LNCaP clone FGC (cell line): ENCODE measurements around the gene ZNF101.
"Not testable (repeated sequence)": the region's sequence is repeated elsewhere in the genome, so short reads cannot be mapped to it uniquely, and the experiment has no call there.

Experiments
- DNase-seq: peaks from one replicate; pipeline ENCODE4 v3.0.0-alpha.2; 2011; ENCODE audit warnings: low read depth
- H3K4me3 ChIP-seq: 2 replicates; pipeline ENCODE4 v1.5.1; 2011; ENCODE audit warnings: mild to moderate bottlenecking, low read depth, low read length, control low read depth
- TF ChIP-seq, protein P1 (sequence below): IDR thresholded peaks from 2 replicates; pipeline ENCODE4 v1.5.1; 2012; ENCODE audit warnings: mild to moderate bottlenecking; ENCODE audit not compliant: control insufficient read depth, insufficient read depth; ENCODE audit errors: extremely low read depth

ZNF101 gene

DNA sequence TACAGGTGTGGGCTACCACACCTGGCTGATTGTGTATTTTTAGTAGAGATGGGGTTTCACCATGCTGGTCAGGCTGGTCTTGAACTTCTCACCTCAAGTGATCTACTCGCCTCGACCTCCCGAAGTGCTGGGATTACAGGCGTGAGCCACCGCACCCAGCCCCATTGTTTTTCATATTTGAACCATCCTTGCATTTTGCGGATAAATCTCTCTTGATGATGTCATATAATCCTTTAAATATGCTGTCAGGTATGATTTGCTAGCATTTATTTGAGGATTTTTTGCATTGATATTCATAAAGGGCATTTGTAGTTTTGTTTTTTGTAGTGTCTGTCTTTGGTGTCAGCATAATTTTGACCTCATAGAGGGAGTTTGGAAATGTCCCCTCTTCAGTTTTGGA lies 5.7 kb downstream of the ZNF101 start:
- TF ChIP-seq, protein P1, sequence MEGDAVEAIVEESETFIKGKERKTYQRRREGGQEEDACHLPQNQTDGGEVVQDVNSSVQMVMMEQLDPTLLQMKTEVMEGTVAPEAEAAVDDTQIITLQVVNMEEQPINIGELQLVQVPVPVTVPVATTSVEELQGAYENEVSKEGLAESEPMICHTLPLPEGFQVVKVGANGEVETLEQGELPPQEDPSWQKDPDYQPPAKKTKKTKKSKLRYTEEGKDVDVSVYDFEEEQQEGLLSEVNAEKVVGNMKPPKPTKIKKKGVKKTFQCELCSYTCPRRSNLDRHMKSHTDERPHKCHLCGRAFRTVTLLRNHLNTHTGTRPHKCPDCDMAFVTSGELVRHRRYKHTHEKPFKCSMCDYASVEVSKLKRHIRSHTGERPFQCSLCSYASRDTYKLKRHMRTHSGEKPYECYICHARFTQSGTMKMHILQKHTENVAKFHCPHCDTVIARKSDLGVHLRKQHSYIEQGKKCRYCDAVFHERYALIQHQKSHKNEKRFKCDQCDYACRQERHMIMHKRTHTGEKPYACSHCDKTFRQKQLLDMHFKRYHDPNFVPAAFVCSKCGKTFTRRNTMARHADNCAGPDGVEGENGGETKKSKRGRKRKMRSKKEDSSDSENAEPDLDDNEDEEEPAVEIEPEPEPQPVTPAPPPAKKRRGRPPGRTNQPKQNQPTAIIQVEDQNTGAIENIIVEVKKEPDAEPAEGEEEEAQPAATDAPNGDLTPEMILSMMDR = no peak
- DNase-seq = no peak
- no peak overlapping the region for H3K4me3 ChIP-seq

DNA sequence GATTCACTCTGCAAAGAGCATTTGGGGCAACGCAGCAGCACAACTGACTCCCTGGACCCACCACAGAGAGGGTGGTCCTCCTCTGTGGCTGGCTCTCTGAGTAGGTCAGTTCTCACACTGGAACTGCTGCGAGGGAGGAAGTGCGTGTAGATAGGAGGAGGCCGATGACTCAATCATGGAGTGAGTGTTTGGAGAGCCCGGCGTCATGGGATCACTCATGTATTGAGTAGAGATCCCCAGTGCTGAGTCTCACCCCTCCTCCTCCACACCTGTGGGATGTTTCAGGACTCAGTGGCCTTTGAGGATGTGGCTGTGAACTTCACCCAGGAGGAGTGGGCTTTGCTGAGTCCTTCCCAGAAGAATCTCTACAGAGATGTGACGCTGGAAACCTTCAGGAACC lies 8.9 kb downstream of the ZNF101 start:
- TF ChIP-seq, protein P1 = no peak
- no peak overlapping the region for H3K4me3 ChIP-seq
- DNase-seq = no peak

DNA sequence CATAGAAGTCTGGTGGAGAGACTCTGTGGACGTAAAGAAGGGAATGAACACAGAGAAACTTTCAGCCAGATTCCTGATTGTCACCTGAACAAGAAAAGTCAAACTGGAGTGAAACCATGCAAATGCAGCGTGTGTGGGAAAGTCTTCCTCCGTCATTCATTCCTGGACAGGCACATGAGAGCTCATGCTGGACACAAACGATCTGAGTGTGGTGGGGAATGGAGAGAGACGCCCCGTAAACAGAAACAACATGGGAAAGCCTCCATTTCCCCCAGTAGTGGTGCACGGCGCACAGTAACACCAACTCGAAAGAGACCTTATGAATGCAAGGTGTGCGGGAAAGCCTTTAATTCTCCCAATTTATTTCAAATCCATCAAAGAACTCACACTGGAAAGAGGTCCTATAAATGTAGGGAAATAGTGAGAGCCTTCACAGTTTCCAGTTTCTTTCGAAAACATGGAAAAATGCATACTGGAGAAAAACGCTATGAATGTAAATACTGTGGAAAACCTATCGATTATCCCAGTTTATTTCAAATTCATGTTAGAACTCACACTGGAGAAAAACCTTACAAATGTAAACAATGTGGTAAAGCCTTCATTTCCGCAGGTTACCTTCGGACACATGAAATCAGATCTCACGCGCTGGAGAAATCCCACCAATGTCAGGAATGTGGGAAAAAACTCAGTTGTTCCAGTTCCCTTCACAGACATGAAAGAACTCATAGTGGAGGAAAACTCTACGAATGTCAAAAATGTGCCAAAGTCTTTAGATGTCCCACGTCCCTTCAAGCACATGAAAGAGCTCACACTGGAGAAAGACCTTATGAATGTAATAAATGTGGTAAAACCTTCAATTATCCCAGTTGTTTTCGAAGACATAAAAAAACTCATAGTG lies 10.8 kb downstream of the ZNF101 start:
- no peak for DNase-seq
- TF ChIP-seq, protein P1 = no peak
- H3K4me3 ChIP-seq = no peak overlapping the region

DNA sequence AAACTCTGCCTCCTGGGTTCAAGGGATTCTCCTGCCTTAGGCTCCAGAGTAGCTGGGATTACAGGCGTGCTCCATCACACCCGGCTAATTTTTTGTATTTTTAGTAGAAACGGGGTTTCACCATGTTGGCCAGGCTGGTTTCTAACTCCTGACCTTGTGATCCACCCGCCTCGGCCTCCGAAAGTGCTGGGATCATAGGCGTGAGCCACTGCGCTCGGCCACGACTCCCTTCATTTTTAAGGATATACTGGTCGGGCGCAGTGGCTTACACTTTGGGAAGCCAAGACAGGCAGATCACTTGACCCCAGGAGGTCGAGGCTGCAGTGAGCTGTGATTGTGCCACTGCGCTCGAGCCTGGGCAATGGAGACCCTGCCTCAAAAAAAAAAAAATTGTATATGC lies 17.5 kb downstream of the ZNF101 start:
- not testable (repeated sequence) for DNase-seq, H3K4me3 ChIP-seq

DNA sequence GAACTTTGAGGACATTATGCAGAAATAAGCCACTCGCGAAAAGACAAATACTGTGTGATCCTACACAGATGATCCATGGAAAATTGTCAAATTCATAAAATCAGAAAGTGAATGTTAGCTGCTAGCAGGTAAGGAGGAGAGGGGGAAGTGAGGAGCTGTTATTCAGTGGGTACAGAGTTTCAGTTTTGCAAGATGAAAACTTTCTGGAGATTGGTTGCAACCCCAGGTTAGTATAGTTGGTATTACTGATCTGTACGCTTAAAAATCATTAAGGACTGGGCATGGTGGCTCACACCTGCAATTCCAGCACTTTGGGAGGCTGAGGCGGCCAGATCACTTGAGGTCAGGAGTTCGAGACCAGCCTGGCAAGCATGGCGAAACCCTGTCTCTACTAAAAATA lies 17.9 kb downstream of the ZNF101 start:
- DNase-seq = no peak

DNA sequence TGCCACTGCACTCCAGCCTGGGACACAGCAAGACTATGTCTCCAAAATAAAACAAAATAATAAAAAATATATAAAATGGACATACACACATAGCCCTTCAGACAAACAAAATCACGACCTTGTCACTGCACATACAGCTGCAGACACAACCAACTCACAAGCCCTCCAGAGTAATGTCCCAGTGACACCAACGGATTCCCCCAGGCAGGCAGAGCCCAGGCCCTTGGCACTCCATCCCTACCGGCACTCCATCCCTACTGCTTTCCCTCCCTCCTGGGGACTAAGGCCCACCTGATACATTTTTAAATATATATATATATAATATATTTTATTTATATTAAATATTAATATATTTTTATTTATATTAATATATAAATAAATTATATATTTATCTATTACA lies 18.5 kb downstream of the ZNF101 start:
- no peak for DNase-seq

More for the DNA sequence above, 17.9 kb downstream of the ZNF101 start:
- H3K4me3 ChIP-seq = no peak overlapping the region
- TF ChIP-seq, protein P1 = no peak

DNA sequence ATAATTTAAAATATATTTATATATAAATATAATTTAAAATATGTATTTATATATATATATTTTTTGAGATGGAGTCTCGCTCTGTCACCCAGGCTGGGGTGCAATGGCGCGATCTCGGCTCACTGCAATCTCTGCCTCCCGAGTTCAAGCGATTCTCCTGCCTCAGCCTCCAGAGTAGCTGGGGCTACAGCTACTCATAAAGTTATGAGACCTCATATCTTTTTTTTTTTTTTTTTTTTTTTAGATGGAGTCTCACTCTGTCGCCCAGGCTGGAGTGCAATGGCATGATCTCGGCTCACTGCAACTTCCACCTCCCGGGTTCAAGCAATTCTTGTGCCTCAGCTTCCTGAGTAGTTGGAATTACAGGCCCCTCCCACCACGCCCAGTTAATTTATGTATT lies 20.4 kb downstream of the ZNF101 start:
- H3K4me3 ChIP-seq, DNase-seq: not testable (repeated sequence)

More for the DNA sequence above, 18.5 kb downstream of the ZNF101 start:
- TF ChIP-seq, protein P1 = no peak
- no peak overlapping the region for H3K4me3 ChIP-seq

DNA sequence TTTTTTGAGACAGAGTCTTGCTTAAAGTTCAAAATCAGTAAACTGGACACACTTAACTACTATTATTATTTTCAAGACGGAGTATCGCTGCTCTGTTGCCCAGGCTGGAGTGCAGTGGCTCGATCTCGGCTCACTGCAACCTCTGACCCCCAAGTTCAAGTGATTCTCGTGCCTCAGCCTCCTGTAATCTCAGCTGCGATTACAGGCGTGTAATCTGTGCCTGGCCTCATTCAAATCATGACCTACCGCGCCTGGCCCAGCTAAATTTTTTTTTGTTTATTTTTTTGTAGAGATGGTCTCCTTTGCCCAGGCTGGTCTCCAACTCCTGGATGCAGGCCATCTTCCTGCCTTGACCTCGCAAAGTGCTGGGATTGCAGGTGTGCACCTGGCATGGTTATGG lies 23.0 kb downstream of the ZNF101 start:
- DNase-seq = no peak
- TF ChIP-seq, protein P1 = no peak

More for the DNA sequence above, 23.0 kb downstream of the ZNF101 start:
- H3K4me3 ChIP-seq = no peak overlapping the region
